Neural progenitor cell (in vitro differentiated cells): ENCODE results near the gene MOB1A. TPM values are rescaled to one million over a fixed set of nuclear protein-coding genes. Genes with fewer than 3 reads are reported as not detected.

Experiments used
- DNase-seq: peaks from one replicate; pipeline ENCODE4 v3.0.0-alpha.2; 2016; ENCODE audit warnings: low spot score
- H2AFZ ChIP-seq: fragments of 200-600 bp; sonication (generic); replicated peaks from 2 replicates; pipeline ENCODE4 v1.6.1; 2016; ENCODE audit warnings: antibody characterized with exemption
- H3F3A ChIP-seq: fragments of 200-600 bp; sonication (generic); 2 replicates; pipeline ENCODE4 v1.6.1; 2016; ENCODE audit warnings: antibody characterized with exemption, low read depth
- H3K27ac ChIP-seq: fragments of 200-600 bp; sonication (generic); 2 replicates; pipeline ENCODE4 v1.5.1; 2016; ENCODE audit warnings: mild to moderate bottlenecking
- H3K27me3 ChIP-seq: fragments of 200-600 bp; sonication (generic); 2 replicates; pipeline ENCODE4 v1.6.1; 2016; ENCODE audit warnings: mild to moderate bottlenecking, moderate library complexity
- H3K36me3 ChIP-seq: fragments of 200-600 bp; sonication (generic); 2 replicates; pipeline ENCODE4 v1.5.1; 2016
- H3K4me1 ChIP-seq: fragments of 200-600 bp; sonication (generic); 2 replicates; pipeline ENCODE4 v1.6.1; 2016; ENCODE audit warnings: mixed run types
- H3K4me2 ChIP-seq: fragments of 200-600 bp; sonication (generic); 2 replicates; pipeline ENCODE4 v1.6.1; 2016
- H3K4me3 ChIP-seq: fragments of 200-600 bp; sonication (generic); 2 replicates; pipeline ENCODE4 v1.5.1; 2016
- H3K79me2 ChIP-seq: fragments of 200-600 bp; sonication (generic); 2 replicates; pipeline ENCODE4 v1.6.1; 2016; ENCODE audit warnings: low read depth
- H3K9ac ChIP-seq: fragments of 200-600 bp; sonication (generic); 2 replicates; pipeline ENCODE4 v1.6.1; 2016
- H3K9me3 ChIP-seq: fragments of 200-600 bp; sonication (generic); 2 replicates; pipeline ENCODE4 v1.5.1; 2016; ENCODE audit warnings: low read depth
- H4K20me1 ChIP-seq: fragments of 200-600 bp; sonication (generic); 2 replicates; pipeline ENCODE4 v1.6.1; 2016; ENCODE audit warnings: low read depth
- H3K27ac Mint-ChIP-seq: 3 replicates; pipeline ENCODE4 v1.8.0; 2021; ENCODE audit warnings: mixed read lengths
- H3K27me3 Mint-ChIP-seq: 2 replicates; pipeline ENCODE4 v1.8.0; 2022; ENCODE audit warnings: low read depth, mild to moderate bottlenecking, inconsistent platforms, moderate library complexity, mixed read lengths; ENCODE audit not compliant: insufficient read depth
- H3K36me3 Mint-ChIP-seq: 3 replicates; pipeline ENCODE4 v1.8.0; 2021; ENCODE audit warnings: mixed read lengths
- H3K4me1 Mint-ChIP-seq: 3 replicates; pipeline ENCODE4 v1.8.0; 2021; ENCODE audit warnings: mixed read lengths
- H3K4me3 Mint-ChIP-seq: 3 replicates; pipeline ENCODE4 v1.8.0; 2021; ENCODE audit warnings: mild to moderate bottlenecking, moderate library complexity, mixed read lengths
- H3K9me3 Mint-ChIP-seq: 3 replicates; pipeline ENCODE4 v1.8.0; 2020; ENCODE audit warnings: mixed read lengths
- EZH2 ChIP-seq: fragments of 200-600 bp; sonication (generic); IDR thresholded peaks from 2 replicates; pipeline ENCODE4 v1.6.1; 2017; ENCODE audit warnings: antibody characterized with exemption, mild to moderate bottlenecking, moderate library complexity
- EZH2phosphoT487 ChIP-seq: fragments of 200-600 bp; sonication (generic); IDR thresholded peaks from 2 replicates; pipeline ENCODE4 v1.6.1; 2017; ENCODE audit warnings: antibody characterized with exemption
- total RNA-seq: library from RNA; depleted of rRNA; stranded (reverse); fragments of >200 nt; gene quantifications from 2 replicates; pipeline ENCODE4 v1.2.3, GENCODE V29; 2015; ENCODE audit warnings: low replicate concordance
- TF ChIP-seq, protein P1 (sequence below): fragments of 200-600 bp; sonication (generic); IDR thresholded peaks from 2 replicates; pipeline ENCODE4 v1.5.1; 2017; ENCODE audit warnings: antibody characterized with exemption, mild to moderate bottlenecking

MOB1A gene
- total RNA-seq, 1 donor from 2014 or later, result 163 TPM

DNA sequence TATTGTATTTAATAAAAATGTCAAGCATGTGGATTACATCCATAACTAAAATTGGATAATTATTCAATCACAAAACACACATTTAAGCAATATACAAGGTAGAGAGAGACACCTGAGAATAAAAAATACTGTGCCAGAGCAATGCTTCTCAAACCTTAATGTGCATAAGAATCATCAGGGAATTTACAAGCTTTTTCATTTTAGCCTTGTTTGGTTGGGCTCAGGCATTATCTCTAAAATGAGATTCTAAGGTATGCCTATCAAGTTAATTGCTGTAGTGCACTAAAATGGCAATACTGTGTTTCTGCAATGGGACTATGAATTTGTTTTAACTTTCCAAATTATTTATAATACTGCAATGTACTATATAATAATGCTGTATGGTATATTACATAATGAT lies 983 bp downstream of the MOB1A start:
- Histone ChIP-seq H3K4me2 (peak overlapping the region; percentile 88), H3K36me3 (peaks cover 7% of the 10 kb centered on the region), H3K4me3 (peak overlapping the region; percentile 79), H2AFZ (no peak overlapping the region), H4K20me1 (peaks cover 30% of the 10 kb centered on the region), H3K9me3 (peaks cover 10% of the 10 kb centered on the region), H3K27me3 (no peaks in the 10 kb centered on the region), H3F3A (peaks cover 12% of the 10 kb centered on the region), H3K9ac (peak overlapping the region; percentile 93), H3K27ac (no peak overlapping the region), H3K4me1 (peaks cover 7% of the 10 kb centered on the region), H3K79me2 (peaks cover 59% of the 10 kb centered on the region)
- peaks cover 8% of the 10 kb centered on the region for H3K4me1 Mint-ChIP-seq
- DNase-seq, result no peak
- H3K27me3 Mint-ChIP-seq, result peaks cover 2% of the 10 kb centered on the region
- H3K27ac Mint-ChIP-seq, result peak overlapping the region; percentile 84
- peak overlapping the region; percentile 96 for H3K4me3 Mint-ChIP-seq
- TF ChIP-seq EZH2, result no peak
- TF ChIP-seq EZH2phosphoT487, result no peak
- TF ChIP-seq, protein P1, sequence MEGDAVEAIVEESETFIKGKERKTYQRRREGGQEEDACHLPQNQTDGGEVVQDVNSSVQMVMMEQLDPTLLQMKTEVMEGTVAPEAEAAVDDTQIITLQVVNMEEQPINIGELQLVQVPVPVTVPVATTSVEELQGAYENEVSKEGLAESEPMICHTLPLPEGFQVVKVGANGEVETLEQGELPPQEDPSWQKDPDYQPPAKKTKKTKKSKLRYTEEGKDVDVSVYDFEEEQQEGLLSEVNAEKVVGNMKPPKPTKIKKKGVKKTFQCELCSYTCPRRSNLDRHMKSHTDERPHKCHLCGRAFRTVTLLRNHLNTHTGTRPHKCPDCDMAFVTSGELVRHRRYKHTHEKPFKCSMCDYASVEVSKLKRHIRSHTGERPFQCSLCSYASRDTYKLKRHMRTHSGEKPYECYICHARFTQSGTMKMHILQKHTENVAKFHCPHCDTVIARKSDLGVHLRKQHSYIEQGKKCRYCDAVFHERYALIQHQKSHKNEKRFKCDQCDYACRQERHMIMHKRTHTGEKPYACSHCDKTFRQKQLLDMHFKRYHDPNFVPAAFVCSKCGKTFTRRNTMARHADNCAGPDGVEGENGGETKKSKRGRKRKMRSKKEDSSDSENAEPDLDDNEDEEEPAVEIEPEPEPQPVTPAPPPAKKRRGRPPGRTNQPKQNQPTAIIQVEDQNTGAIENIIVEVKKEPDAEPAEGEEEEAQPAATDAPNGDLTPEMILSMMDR, result no peak
- H3K36me3 Mint-ChIP-seq, result peaks cover 17% of the 10 kb centered on the region
- H3K9me3 Mint-ChIP-seq, result peaks cover 18% of the 10 kb centered on the region

DNA sequence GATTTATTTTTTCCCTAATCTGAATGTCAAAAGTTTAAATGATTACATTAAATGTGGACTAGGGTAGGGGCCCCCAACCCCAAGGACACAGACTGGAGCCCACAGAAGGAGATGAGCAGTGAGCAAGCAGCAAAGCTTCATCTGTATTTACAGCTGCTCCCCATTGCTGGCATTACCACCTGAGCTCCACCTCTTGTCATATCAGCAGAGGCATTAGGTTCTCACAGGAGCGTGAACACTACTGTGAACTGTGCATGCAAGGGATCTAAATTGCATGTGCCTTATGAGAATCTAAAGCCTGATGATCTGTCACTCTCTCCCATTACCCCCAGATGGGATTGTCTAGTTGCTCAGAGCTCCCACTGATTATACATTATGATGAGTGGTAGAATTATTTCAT lies 3.8 kb downstream of the MOB1A start:
- Histone ChIP-seq H3F3A (peaks cover 6% of the 10 kb centered on the region), H3K4me2 (no peak overlapping the region), H3K9me3 (peaks cover 10% of the 10 kb centered on the region), H2AFZ (no peak overlapping the region), H4K20me1 (peaks cover 30% of the 10 kb centered on the region), H3K9ac (no peak overlapping the region), H3K4me1 (peaks cover 7% of the 10 kb centered on the region), H3K27ac (no peak overlapping the region), H3K79me2 (peaks cover 83% of the 10 kb centered on the region), H3K27me3 (no peaks in the 10 kb centered on the region), H3K36me3 (peaks cover 8% of the 10 kb centered on the region), H3K4me3 (no peak overlapping the region)
- no peak overlapping the region for H3K4me3 Mint-ChIP-seq
- TF ChIP-seq, protein P1, result no peak
- TF ChIP-seq EZH2phosphoT487 (no peak), EZH2 (no peak)
- peaks cover 2% of the 10 kb centered on the region for H3K27me3 Mint-ChIP-seq
- H3K27ac Mint-ChIP-seq, result no peak overlapping the region
- peaks cover 18% of the 10 kb centered on the region for H3K9me3 Mint-ChIP-seq
- peaks cover 8% of the 10 kb centered on the region for H3K4me1 Mint-ChIP-seq
- no peak for DNase-seq
- H3K36me3 Mint-ChIP-seq, result peaks cover 27% of the 10 kb centered on the region

DNA sequence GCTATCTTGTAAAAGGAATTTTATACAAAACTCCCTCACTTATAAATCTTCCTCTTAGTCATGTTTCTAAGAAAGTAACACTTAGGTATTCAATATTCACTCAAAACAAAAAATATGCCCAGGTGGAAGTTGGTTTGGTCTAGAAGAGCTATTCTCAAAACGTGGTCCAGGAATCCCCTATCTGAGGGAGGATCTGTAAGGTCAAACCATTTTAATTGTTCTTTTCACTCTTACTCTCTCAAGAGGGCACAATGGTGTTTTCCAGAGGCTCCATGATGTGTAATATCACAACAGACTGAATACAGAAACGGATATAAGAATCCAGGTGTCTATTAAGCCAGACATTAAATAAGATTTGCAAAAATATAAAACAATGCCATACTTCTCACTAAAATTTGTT lies 9.9 kb downstream of the MOB1A start:
- Histone ChIP-seq H2AFZ (no peak overlapping the region), H3K9ac (no peak overlapping the region), H3F3A (peaks cover 8% of the 10 kb centered on the region), H3K9me3 (no peaks in the 10 kb centered on the region), H4K20me1 (peaks cover 10% of the 10 kb centered on the region), H3K36me3 (peaks cover 39% of the 10 kb centered on the region), H3K4me3 (no peak overlapping the region), H3K79me2 (peaks cover 64% of the 10 kb centered on the region), H3K27me3 (no peaks in the 10 kb centered on the region), H3K4me1 (no peaks in the 10 kb centered on the region), H3K4me2 (no peak overlapping the region), H3K27ac (no peak overlapping the region)
- TF ChIP-seq EZH2phosphoT487 (no peak), EZH2 (no peak)
- TF ChIP-seq, protein P1, result no peak
- no peaks in the 10 kb centered on the region for H3K4me1 Mint-ChIP-seq
- H3K36me3 Mint-ChIP-seq, result peaks cover 43% of the 10 kb centered on the region
- no peak for DNase-seq
- peaks cover 2% of the 10 kb centered on the region for H3K27me3 Mint-ChIP-seq
- H3K4me3 Mint-ChIP-seq, result no peak overlapping the region
- no peaks in the 10 kb centered on the region for H3K9me3 Mint-ChIP-seq
- no peak overlapping the region for H3K27ac Mint-ChIP-seq
